ENCODE data around the gene TBC1D8. TPM values are rescaled to one million over a fixed set of nuclear protein-coding genes. Genes with fewer than 3 reads are reported as not detected.

The TBC1D8 gene
- total RNA-seq, 1 donor from 2014 or later, result 3.9 TPM

- peaks cover 5% of the 10 kb centered on the region for H3K4me1 Mint-ChIP-seq
Observed at GRCh38 chr2:100963026-100963375, 188.2 kb downstream of the TBC1D8 start.

GRCh38 chr2:100962366-100963025 is 188.7 kb downstream of the TBC1D8 start:
- H3K4me1 Mint-ChIP-seq, result peaks cover 5% of the 10 kb centered on the region
- Histone ChIP-seq H3K36me3 (no peaks in the 10 kb centered on the region), H3F3A (ENCODE audit: low read depth) (no peaks in the 10 kb centered on the region), H3K79me2 (ENCODE audit: low read depth) (no peaks in the 10 kb centered on the region), H3K27me3 (no peaks in the 10 kb centered on the region), H2AFZ (replicated peaks) (no peak overlapping the region), H3K9me3 (ENCODE audit: low read depth) (no peaks in the 10 kb centered on the region), H3K27ac (no peak overlapping the region), H3K4me1 (no peaks in the 10 kb centered on the region), H4K20me1 (ENCODE audit: low read depth) (no peaks in the 10 kb centered on the region), H3K4me2 (no peak overlapping the region), H3K9ac (no peak overlapping the region), H3K4me3 (no peak overlapping the region)
- H3K9me3 Mint-ChIP-seq, result no peaks in the 10 kb centered on the region
- DNase-seq (ENCODE audit: low spot score), result no peak
- peaks cover 3% of the 10 kb centered on the region for H3K27me3 Mint-ChIP-seq (ENCODE audit: insufficient read depth, low read depth)
- H3K4me3 Mint-ChIP-seq, result no peak overlapping the region
- H3K27ac Mint-ChIP-seq, result no peak overlapping the region
- H3K36me3 Mint-ChIP-seq, result no peaks in the 10 kb centered on the region
- TF ChIP-seq EZH2phosphoT487 (IDR thresholded peaks at IDR 0.05), result no peak

More at GRCh38 chr2:100963026-100963375, 188.2 kb downstream of the TBC1D8 start:
- no peak overlapping the region for H3K4me2 ChIP-seq
- no peaks in the 10 kb centered on the region for H3F3A ChIP-seq (ENCODE audit: low read depth)
- Mint-ChIP-seq H3K27ac (no peak overlapping the region), H3K36me3 (no peaks in the 10 kb centered on the region), H3K9me3 (no peaks in the 10 kb centered on the region), H3K4me3 (no peak overlapping the region), H3K27me3 (ENCODE audit: insufficient read depth, low read depth) (peaks cover 5% of the 10 kb centered on the region)
- no peaks in the 10 kb centered on the region for H4K20me1 ChIP-seq (ENCODE audit: low read depth)
- H3K9me3 ChIP-seq (ENCODE audit: low read depth), result no peaks in the 10 kb centered on the region
- no peak overlapping the region for H2AFZ ChIP-seq (replicated peaks)
- H3K79me2 ChIP-seq (ENCODE audit: low read depth), result no peaks in the 10 kb centered on the region
- H3K36me3 ChIP-seq, result no peaks in the 10 kb centered on the region
- no peak overlapping the region for H3K4me3 ChIP-seq
- TF ChIP-seq EZH2phosphoT487 (IDR thresholded peaks at IDR 0.05) (no peak), CTCF (IDR thresholded peaks at IDR 0.05) (no peak), EZH2 (IDR thresholded peaks at IDR 0.05) (no peak)
- DNase-seq (ENCODE audit: low spot score), result no peak
- no peak overlapping the region for H3K27ac ChIP-seq
- no peak overlapping the region for H3K9ac ChIP-seq
- no peaks in the 10 kb centered on the region for H3K4me1 ChIP-seq
- H3K27me3 ChIP-seq, result no peaks in the 10 kb centered on the region

- no peaks in the 10 kb centered on the region for H4K20me1 ChIP-seq (ENCODE audit: low read depth)
- H3K9ac ChIP-seq, result no peak overlapping the region
- H3K4me1 ChIP-seq, result no peaks in the 10 kb centered on the region
- Mint-ChIP-seq H3K27ac (no peak overlapping the region), H3K27me3 (ENCODE audit: insufficient read depth, low read depth) (peaks cover 3% of the 10 kb centered on the region), H3K36me3 (no peaks in the 10 kb centered on the region), H3K4me1 (peaks cover 5% of the 10 kb centered on the region), H3K4me3 (no peak overlapping the region), H3K9me3 (no peaks in the 10 kb centered on the region)
- no peaks in the 10 kb centered on the region for H3K79me2 ChIP-seq (ENCODE audit: low read depth)
- no peak overlapping the region for H2AFZ ChIP-seq (replicated peaks)
- no peak overlapping the region for H3K4me2 ChIP-seq
- H3K9me3 ChIP-seq (ENCODE audit: low read depth), result no peaks in the 10 kb centered on the region
- H3K27me3 ChIP-seq, result no peaks in the 10 kb centered on the region
- no peak overlapping the region for H3K27ac ChIP-seq
- H3F3A ChIP-seq (ENCODE audit: low read depth), result no peaks in the 10 kb centered on the region
- H3K36me3 ChIP-seq, result no peaks in the 10 kb centered on the region
- DNase-seq (ENCODE audit: low spot score), result no peak
- no peak overlapping the region for H3K4me3 ChIP-seq
- TF ChIP-seq CTCF (IDR thresholded peaks at IDR 0.05) (no peak), EZH2 (IDR thresholded peaks at IDR 0.05) (no peak), EZH2phosphoT487 (IDR thresholded peaks at IDR 0.05) (no peak)
Observed at GRCh38 chr2:100960688-100961087, 190.5 kb downstream of the TBC1D8 start.

- H3K4me1 ChIP-seq, result no peaks in the 10 kb centered on the region
- H3K27me3 ChIP-seq, result no peaks in the 10 kb centered on the region
- H3K9me3 ChIP-seq (ENCODE audit: low read depth), result no peaks in the 10 kb centered on the region
- no peak overlapping the region for H3K4me3 ChIP-seq
- no peak overlapping the region for H3K9ac ChIP-seq
- H3K9me3 Mint-ChIP-seq, result no peaks in the 10 kb centered on the region
- H3K27ac ChIP-seq, result no peak overlapping the region
- H3K4me2 ChIP-seq, result no peak overlapping the region
- H3K36me3 Mint-ChIP-seq, result no peaks in the 10 kb centered on the region
- peaks cover 3% of the 10 kb centered on the region for H3K27me3 Mint-ChIP-seq (ENCODE audit: insufficient read depth, low read depth)
- H3K27ac Mint-ChIP-seq, result no peak overlapping the region
- DNase-seq (ENCODE audit: low spot score), result no peak
- no peaks in the 10 kb centered on the region for H3K36me3 ChIP-seq
- no peak overlapping the region for H3K4me3 Mint-ChIP-seq
- TF ChIP-seq EZH2 (IDR thresholded peaks at IDR 0.05) (no peak), CTCF (IDR thresholded peaks at IDR 0.05) (no peak), EZH2phosphoT487 (IDR thresholded peaks at IDR 0.05) (no peak)
- H2AFZ ChIP-seq (replicated peaks), result no peak overlapping the region
- peaks cover 5% of the 10 kb centered on the region for H3K4me1 Mint-ChIP-seq
- no peaks in the 10 kb centered on the region for H3K79me2 ChIP-seq (ENCODE audit: low read depth)
- H3F3A ChIP-seq (ENCODE audit: low read depth), result no peaks in the 10 kb centered on the region
- H4K20me1 ChIP-seq (ENCODE audit: low read depth), result no peaks in the 10 kb centered on the region
Observed at GRCh38 chr2:100959225-100959880, 191.8 kb downstream of the TBC1D8 start.

Measured in neural progenitor cell (in vitro differentiated cells).